H1 (cell line): ENCODE data around the gene PRKN.

Experiments used
- CBX5 ChIP-seq: fragments of 300-800, 300-1000 bp; sonication (generic); IDR thresholded peaks from 2 replicates; pipeline ENCODE4 v1.7.1; 2016; ENCODE audit warnings: antibody characterized with exemption, low read length, low read depth
- KDM1A ChIP-seq: fragments of 200-600, 300-600 bp; sonication (generic); IDR thresholded peaks from 2 replicates; pipeline ENCODE4 v1.7.1; 2016; ENCODE audit warnings: mild to moderate bottlenecking, low read length, borderline replicate concordance
- SP1 ChIP-seq: IDR thresholded peaks from 2 replicates; pipeline ENCODE4 v1.6.1; 2011; ENCODE audit warnings: low read depth, low read length
- SP2 ChIP-seq: IDR thresholded peaks from 2 replicates; pipeline ENCODE4 v1.6.1; 2012; ENCODE audit warnings: mild to moderate bottlenecking, low read length, inconsistent platforms
- YY1 ChIP-seq: IDR thresholded peaks from 2 replicates; pipeline ENCODE4 v1.6.1; 2011; ENCODE audit warnings: low read depth, mild to moderate bottlenecking, low read length
- ZNF274 ChIP-seq: IDR thresholded peaks from 2 replicates; pipeline ENCODE4 v1.7.0; 2012; ENCODE audit warnings: low read length, borderline replicate concordance; ENCODE audit errors: extremely low read depth
- TF ChIP-seq, protein P1 (sequence below), 3 experiments: IDR thresholded peaks; 1 replicate in 2 of 3; 2 replicates in 1 of 3; pipeline versions ENCODE4 v1.5.1 to v1.6.1; 2011; ENCODE audit warnings: low read length in 3 of 3, mild to moderate bottlenecking in 3 of 3, inconsistent platforms in 2 of 3, low read depth in 1 of 3, moderate library complexity in 1 of 3; ENCODE audit not compliant: insufficient read depth in 1 of 3; ENCODE audit errors: control extremely low read depth in 1 of 3

- TF ChIP-seq, protein P1, sequence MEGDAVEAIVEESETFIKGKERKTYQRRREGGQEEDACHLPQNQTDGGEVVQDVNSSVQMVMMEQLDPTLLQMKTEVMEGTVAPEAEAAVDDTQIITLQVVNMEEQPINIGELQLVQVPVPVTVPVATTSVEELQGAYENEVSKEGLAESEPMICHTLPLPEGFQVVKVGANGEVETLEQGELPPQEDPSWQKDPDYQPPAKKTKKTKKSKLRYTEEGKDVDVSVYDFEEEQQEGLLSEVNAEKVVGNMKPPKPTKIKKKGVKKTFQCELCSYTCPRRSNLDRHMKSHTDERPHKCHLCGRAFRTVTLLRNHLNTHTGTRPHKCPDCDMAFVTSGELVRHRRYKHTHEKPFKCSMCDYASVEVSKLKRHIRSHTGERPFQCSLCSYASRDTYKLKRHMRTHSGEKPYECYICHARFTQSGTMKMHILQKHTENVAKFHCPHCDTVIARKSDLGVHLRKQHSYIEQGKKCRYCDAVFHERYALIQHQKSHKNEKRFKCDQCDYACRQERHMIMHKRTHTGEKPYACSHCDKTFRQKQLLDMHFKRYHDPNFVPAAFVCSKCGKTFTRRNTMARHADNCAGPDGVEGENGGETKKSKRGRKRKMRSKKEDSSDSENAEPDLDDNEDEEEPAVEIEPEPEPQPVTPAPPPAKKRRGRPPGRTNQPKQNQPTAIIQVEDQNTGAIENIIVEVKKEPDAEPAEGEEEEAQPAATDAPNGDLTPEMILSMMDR (IDR thresholded peaks at IDR 0.05; ENCODE audit: control extremely low read depth in 1 of 3, insufficient read depth in 1 of 3, low read depth in 1 of 3, low read length in 3 of 3) = no peak
- no peak for TF ChIP-seq SP2
- TF ChIP-seq ZNF274 = no peak
- no peak for TF ChIP-seq KDM1A
- TF ChIP-seq SP1 = no peak
- TF ChIP-seq YY1 = no peak
- no peak for TF ChIP-seq CBX5
These were observed 1044.2 kb downstream of the PRKN start for GRCh38 chr6:161683400-161683799.
